Ovary (tissue), 3 donors: ENCODE results near the gene CSNK1A1.

Experiments used
- CTCF ChIP-seq, 3 donors: fragments of 450-650 bp in 2 of 3; fragments of 200-600 bp in 1 of 3; IDR thresholded peaks; one replicate each; pipeline versions ENCODE4 v1.5.1 to v1.8.0; 2016 to 2022; ENCODE audit warnings: antibody characterized with exemption in 3 of 3, mild to moderate bottlenecking in 1 of 3
- EP300 ChIP-seq: sonication (generic); formaldehyde crosslinking; IDR thresholded peaks from one replicate; pipeline ENCODE4 v1.6.1; 2017; ENCODE audit warnings: antibody characterized with exemption
- POLR2A ChIP-seq: fragments of 450-650 bp; IDR thresholded peaks from one replicate; pipeline ENCODE4 v1.6.1; 2017; ENCODE audit warnings: antibody characterized with exemption, mild to moderate bottlenecking, moderate library complexity
- donor health status: DM: no; HTN: no; CAD: no.

- TF ChIP-seq CTCF (IDR thresholded peaks at IDR 0.05) (no peak), POLR2A (no peak), EP300 (no peak)
Observed at GRCh38 chr5:149498724-149499336, 52.4 kb downstream of the CSNK1A1 start.
